Measurements from ENCODE around the gene FUOM.

The FUOM gene

GRCh38 chr10:133349577-133350011, 8.2 kb downstream of the FUOM start:
- no peak for DNase-seq

DNA sequence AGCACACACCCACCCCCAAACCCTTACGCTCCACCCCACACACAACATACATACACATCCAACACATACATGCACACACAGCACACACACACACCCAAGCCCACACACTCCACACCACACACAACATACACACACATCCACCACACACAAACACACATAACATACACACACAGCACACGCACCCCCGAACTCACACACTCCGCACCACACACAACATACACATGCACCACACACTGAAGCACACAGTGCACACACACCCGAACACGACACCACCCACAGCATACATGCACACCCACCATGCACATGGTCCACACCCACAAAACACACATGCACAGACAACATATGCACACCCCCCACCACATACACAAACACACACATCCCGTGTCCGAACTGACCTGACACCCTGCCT, 8.7 kb downstream of the FUOM start:
- DNase-seq = no peak

DNA sequence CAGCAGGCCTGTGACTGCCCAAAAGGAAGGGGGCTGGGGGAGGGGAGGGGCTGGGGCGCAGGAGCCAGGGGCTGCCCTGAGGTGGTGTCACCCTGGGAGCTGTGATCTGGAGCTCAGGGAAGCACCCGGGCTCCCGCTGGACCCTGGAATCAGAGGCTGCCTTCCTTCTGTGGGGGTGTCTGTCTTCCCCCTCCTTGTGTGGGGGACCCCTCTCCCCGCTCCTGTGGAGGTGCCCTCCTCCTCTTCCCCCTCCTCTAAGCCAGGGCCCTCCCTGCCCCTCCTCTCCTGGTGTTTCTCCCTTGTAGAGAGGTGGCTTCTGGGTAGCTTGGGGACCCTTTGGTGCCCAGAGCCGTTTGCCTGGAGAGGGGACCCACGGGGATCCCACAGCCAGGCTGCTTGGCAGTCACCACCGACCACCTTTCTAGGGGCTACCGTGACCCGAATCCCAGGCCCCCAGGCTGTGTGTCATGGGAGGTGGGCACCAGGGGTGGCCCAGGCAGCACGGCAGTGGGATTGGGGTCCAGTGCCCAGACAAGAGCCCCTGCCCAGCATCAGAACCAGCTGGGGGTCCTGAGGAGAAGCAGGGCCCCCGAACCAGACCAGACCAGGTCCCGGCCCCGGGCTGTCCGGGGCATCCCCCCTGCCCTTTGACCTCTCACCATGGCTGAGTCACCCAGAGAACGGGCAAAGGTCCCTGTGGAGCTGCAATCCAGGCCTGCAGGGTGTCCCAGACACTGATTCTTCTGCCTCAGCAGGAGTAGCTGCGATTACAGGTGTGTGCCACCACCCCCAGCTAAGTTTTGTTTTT, 9.9 kb downstream of the FUOM start:
- no peak for DNase-seq

DNA sequence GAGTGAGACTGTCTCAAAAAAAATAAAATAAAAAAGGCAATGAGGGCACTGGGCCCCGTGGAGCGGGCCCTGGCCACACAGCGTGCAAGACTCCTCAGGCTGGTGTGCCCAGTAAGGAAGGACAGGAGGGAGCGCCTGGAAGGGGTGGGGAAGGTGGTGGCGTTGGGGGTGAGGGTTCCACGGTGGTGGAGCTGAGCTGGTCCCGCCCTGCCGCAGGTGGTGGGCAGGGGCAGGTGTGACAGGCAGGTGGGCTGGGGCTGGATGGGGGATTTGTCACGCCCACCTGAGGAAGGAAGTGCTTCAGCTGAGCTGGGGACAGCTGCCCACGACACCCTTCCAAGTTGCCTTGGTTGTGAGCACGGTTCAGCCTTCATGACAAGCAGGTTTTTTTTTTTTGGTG, 11.4 kb downstream of the FUOM start:
- no peak for DNase-seq

- DNase-seq = no peak
These were observed 13.6 kb downstream of the FUOM start for GRCh38 chr10:133344236-133344635.

DNA sequence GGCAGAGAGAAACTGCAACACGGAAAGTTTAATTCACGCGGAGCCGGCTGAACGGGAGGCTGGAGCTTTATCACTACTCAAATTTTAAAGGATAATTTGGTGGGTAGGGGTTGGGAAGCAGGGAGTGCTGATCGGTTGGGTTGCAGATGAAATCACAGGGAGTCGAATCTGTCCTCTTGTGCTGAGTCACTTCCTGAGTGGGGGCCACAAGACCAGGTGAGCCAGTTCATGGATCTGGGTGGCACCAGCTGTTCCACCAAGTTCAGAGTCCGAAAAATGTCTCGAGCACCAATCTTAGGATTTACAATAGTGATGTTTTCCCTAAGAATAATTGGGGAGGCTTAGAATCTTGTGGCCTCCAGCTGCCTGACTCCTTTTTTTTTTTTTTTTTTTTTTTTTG, 14.3 kb downstream of the FUOM start:
- DNase-seq = no peak

DNA sequence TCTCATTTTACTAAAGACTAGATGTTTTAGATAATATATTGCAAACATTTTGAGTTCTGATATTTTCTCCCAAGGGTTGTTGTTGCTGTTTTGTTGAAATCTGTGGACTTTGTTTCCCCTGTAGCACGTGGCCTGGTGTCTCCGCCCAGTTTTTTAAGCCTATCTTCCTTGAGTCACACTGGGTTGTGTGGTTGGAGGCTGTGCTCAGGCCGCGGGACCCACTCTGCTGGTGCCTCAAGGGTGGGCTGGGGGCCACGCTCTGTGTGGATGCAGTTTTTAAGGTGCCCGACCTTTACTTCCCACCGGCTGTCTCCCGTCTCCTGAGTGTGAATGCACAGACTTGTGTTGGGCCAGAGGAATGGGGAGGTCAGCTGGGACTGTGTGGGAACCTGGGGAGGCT, 14.9 kb downstream of the FUOM start:
- DNase-seq = no peak

DNA sequence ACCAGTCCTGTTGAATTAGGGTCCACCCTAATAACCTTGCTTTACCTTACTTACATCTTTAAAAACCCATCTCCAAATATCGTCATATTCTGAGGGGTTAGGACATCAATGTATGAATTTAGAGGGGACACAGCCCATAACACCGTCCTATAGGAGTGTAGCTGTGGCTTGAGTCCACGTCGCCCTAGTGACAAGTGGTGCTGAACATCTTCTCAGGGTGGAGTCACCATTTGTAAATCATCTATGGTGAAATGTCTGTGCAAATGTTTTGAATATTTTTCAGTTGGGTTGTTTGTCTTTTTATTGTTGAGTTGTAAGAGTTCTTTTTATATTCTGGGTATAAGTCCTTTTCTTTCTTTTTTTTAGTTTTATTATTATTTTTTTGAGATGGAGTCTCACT, 15.8 kb downstream of the FUOM start:
- no peak for DNase-seq

DNA sequence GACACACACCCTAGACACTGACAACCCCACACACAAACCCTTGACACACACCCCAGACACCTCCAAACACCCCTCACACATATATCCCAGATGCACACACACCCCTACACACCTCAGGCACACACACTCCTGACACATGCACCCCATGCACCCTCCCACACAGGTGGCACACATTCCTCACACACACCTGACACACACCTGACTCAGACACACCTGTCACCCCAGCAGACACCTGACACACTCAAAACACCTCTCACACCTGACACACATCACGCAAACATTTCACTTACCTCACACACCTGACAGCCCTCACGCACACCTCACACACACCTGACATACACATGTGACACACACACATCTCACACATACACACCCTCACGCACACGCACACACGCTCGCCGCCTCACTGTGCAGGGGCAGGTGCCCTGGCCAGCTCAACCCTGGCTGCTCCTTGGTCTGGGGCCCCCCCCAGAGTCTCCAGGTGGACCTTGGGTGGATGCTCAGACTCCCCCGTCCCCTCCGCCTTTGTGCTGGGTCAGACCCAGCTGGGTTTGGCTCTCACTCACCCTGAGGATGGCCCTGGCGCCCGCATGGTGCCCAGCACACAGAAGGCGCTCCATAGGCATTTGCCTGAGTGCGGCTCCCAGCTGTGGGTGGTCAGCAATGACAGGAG, 18.0 kb downstream of the FUOM start:
- no peak for DNase-seq

DNA sequence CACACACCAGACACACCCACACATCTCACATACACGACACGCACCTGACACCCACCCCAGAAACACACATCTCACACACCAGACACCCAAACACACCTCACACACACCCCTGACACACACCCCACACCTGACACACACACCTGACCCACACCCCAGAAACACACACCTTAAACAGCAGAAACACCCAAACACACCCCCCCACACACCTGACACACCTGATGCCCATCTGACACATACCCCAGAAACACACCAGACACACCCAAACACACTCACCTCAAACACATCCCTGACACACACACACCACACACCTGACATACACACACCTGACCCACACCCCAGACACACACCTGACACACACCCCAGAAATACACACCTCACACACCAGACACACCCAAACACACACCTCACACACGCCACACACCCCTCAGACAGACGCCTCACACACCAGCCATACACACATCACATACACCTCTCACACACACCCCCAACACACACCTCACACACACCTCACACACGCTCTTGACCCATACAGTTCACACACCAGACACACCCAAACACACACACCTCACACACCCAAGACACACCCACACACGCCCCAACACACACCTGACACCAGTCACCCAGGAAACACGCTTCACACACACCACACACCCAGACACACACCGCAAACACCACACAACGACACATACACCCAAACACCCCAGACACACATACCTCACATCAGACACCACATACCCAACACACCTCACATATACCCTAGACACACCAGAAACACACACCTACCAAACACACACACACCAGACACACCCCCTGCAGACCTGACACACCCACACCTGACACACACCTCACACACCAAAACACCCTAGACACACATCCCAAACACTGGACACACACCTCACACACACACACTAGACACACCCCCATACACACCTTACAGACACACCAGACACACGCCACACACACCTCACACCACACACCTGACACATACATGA, 19.4 kb downstream of the FUOM start:
- DNase-seq = no peak

GRCh38 chr10:133337370-133337725, 20.5 kb downstream of the FUOM start:
- no peak for DNase-seq

DNA sequence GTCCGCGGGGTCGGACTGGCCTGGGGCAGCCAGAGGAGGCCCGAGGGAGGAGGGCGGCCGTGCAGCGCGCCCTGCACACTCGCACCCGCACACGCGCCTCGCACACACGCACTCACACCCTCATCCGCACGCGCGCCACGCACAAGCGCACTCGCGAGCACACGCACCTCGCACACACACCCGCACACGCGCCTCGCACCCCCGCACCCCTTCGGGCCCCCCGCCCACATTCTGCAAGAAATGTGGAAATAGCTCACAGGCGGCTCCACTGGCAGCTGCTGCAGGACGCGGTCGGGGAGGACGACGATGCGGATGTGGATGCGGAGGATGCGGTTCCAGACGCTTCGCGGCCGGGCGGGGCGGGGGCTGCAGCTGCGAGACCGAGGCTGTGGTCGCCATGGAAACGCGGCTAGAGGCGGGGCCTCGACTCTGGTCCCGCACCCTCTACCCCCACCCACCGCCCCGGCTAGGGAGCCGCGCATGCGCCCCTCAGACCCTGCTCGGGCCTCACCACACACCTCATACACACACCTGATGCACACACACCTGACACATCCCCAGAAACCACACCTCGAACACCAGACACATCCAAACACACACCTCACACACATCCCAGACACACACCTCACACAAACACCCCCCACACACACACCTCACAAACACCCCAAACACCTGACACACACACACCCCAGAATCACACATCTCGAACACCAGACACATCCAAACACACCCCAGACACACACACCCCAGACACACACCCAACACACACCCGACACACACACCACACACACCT, 21.0 kb downstream of the FUOM start, which contains the start of gene CALY:
TSS of gene CALY (minus strand) at position 320 of the 793 bp plus-strand sequence. CDS start 7,907 bp downstream, outside the sequence.
- DNase-seq = peak in 1 of 2 donors; percentile 48

- DNase-seq = no peak
These were observed 21.7 kb downstream of the FUOM start for GRCh38 chr10:133336118-133336576.

DNA sequence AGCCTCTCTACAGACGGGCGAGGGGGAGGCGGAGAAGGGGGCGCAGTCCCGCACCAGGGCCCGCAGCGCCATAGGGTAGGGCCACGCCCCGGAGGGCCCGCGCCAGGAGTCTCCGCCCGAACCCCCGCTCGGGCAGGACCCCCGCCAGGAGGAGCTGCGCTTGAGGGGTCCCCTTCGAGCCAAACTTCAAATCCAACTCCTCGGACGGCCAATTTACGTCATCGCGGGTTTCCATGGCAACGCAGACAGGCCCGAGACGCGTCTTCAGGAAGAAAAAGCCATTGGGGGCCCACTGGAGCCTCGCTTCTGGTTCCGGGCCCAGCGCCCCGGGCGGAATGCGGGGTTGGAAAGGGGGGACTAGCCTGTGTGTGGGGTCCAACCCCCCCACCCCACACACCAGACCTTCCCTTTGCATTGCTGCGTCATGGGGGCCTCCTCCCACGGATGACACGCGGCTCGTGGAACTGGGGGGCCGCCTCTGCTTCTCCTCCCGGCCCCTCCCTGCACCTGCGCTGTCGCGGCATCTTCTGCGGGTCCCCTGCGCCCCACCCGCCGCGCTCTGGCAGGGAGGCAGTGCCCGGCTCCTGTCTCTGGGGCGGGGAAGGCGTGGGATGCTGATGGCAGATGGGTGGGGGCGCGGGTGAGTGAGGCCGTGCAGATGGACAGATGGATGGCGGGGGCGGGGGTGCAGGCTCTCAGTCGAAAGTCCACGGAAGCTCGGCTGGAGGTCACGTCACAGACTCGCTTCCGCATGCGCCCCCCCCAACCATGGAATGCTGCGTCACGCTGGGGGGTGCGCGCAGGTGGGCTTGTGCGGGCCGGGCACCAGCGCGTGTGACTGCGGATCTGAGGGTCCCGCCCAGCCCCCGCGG, 22.3 kb downstream of the FUOM start:
- DNase-seq = no peak

- DNase-seq = no peak
These were observed 23.1 kb downstream of the FUOM start for GRCh38 chr10:133334503-133335245.

- no peak for DNase-seq
These were observed 24.7 kb downstream of the FUOM start for GRCh38 chr10:133332936-133333699.

- DNase-seq = peak; percentile 71 to 81
These were observed 28.2 kb downstream of the FUOM start for GRCh38 chr10:133329491-133330202.

Measured in hippocampal formation (tissue), 2 donors.